SK-N-SH (cell line): ENCODE results near the gene TRPM8. TPM values are rescaled to one million over a fixed set of nuclear protein-coding genes. Genes with fewer than 3 reads are reported as not detected.

Experiments used
- CTCF ChIA-PET: fragments of 300-600, 350-600 bp; formaldehyde crosslinking; extraction: SDS; loops from one replicate; lab custom pipeline; 2021; lab: Yijun Ruan, JAX
- POLR2A ChIA-PET: fragments of 350-600 bp; sonication (Branson Sonifier 250); formaldehyde crosslinking; extraction: SDS; loops from one replicate; lab custom pipeline; 2020; ENCODE audit warnings: antibody characterized with exemption, inconsistent platforms; lab: Yijun Ruan, JAX
- DNase-seq: peaks from one replicate; pipeline ENCODE4 v3.0.0; 2012
- H2AFZ ChIP-seq: fragments of 200-600 bp; sonication (generic); 2 replicates; pipeline ENCODE4 v1.8.1; 2016; ENCODE audit warnings: antibody characterized with exemption, mild to moderate bottlenecking, low read depth
- H3F3A ChIP-seq: fragments of 200-600 bp; sonication (generic); replicated peaks from 2 replicates; pipeline ENCODE3; 2016; ENCODE audit warnings: antibody characterized with exemption, mild to moderate bottlenecking; ENCODE audit not compliant: insufficient read depth
- H3K27ac ChIP-seq, 2 experiments: fragments of 200-500 bp in 1 of 2; fragments of 200-600 bp in 1 of 2; sonication (Bioruptor generic) in 1 of 2; sonication (generic), shearing (Covaris generic) in 1 of 2; 2 replicates each; pipeline versions ENCODE4 v1.5.1 to v1.6.1; 2014 to 2016; ENCODE audit warnings: low read depth in 2 of 2, inconsistent platforms in 1 of 2, low read length in 1 of 2, mild to moderate bottlenecking in 1 of 2, mixed read lengths in 1 of 2
- H3K27me3 ChIP-seq: fragments of 200-600 bp; sonication (generic), shearing (Covaris generic); 2 replicates; pipeline ENCODE4 v1.6.1; 2016; ENCODE audit warnings: mixed run types; ENCODE audit not compliant: insufficient read depth
- H3K36me3 ChIP-seq, 2 experiments: fragments of 200-500 bp in 1 of 2; fragments of 200-600 bp in 1 of 2; sonication (Bioruptor generic) in 1 of 2; sonication (generic) in 1 of 2; replicated peaks in 1 of 2; 2 replicates each; pipeline versions ENCODE3 to v1.5.1; 2014 to 2016; ENCODE audit warnings: low read length in 1 of 2, mild to moderate bottlenecking in 1 of 2; ENCODE audit not compliant: insufficient read depth in 2 of 2, control insufficient read depth in 1 of 2
- H3K4me1 ChIP-seq, 2 experiments: fragments of 200-500 bp in 1 of 2; fragments of 200-600 bp in 1 of 2; sonication (Bioruptor generic) in 1 of 2; sonication (generic), shearing (Covaris generic) in 1 of 2; 2 replicates each; pipeline versions ENCODE4 v1.5.1 to v1.6.1; 2014 to 2016; ENCODE audit warnings: low read depth in 1 of 2, low read length in 1 of 2, mixed run types in 1 of 2; ENCODE audit not compliant: insufficient read depth in 2 of 2, control insufficient read depth in 1 of 2
- H3K4me2 ChIP-seq: fragments of 200-600 bp; sonication (generic), shearing (Covaris generic); 2 replicates; pipeline ENCODE4 v1.6.1; 2017; ENCODE audit warnings: mixed run types
- H3K4me3 ChIP-seq, 2 experiments: fragments of 200-500 bp in 1 of 2; fragments of 200-600 bp in 1 of 2; sonication (Bioruptor generic) in 1 of 2; sonication (generic), shearing (Covaris generic) in 1 of 2; 2 replicates each; pipeline versions ENCODE4 v1.5.1 to v1.8.1; 2014 to 2016; ENCODE audit warnings: low read depth in 2 of 2, inconsistent platforms in 1 of 2, low read length in 1 of 2, mild to moderate bottlenecking in 1 of 2, mixed read lengths in 1 of 2, moderate library complexity in 1 of 2
- H3K79me2 ChIP-seq: fragments of 200-600 bp; sonication (generic); 2 replicates; pipeline ENCODE4 v1.8.1; 2017; ENCODE audit warnings: mild to moderate bottlenecking; ENCODE audit not compliant: insufficient read depth
- H3K9ac ChIP-seq: fragments of 200-600 bp; sonication (generic); 2 replicates; pipeline ENCODE4 v1.6.1; 2017; ENCODE audit warnings: mixed run types
- H3K9me2 ChIP-seq: fragments of 200-600 bp; sonication (generic); 2 replicates; pipeline ENCODE4 v1.6.1; 2017; ENCODE audit warnings: mixed run types
- H3K9me3 ChIP-seq: fragments of 200-600 bp; sonication (generic); 2 replicates; pipeline ENCODE4 v1.6.1; 2017; ENCODE audit warnings: mixed run types, mild to moderate bottlenecking, moderate library complexity
- H4K20me1 ChIP-seq: fragments of 200-600 bp; sonication (generic); 2 replicates; pipeline ENCODE4 v1.6.1; 2017; ENCODE audit warnings: mild to moderate bottlenecking, mixed run types; ENCODE audit not compliant: insufficient read depth
- CHD2 ChIP-seq: fragments of 150-350 bp; IDR thresholded peaks from 2 replicates; pipeline ENCODE4 v1.6.1; 2018; ENCODE audit warnings: low read length; ENCODE audit not compliant: partially characterized antibody
- CTCF ChIP-seq: fragments of 200-600 bp; sonication (generic); IDR thresholded peaks from 2 replicates; pipeline ENCODE4 v1.6.1; 2017; ENCODE audit warnings: antibody characterized with exemption, mild to moderate bottlenecking, moderate library complexity
- ELF1 ChIP-seq: IDR thresholded peaks from 2 replicates; pipeline ENCODE4 v1.4.0; 2012
- EP300 ChIP-seq, 2 experiments: IDR thresholded peaks; 2 replicates each; pipeline versions ENCODE4 v1.4.0 to v1.6.1; 2012; ENCODE audit warnings: borderline replicate concordance in 1 of 2, low read depth in 1 of 2, low read length in 1 of 2
- EZH2phosphoT487 ChIP-seq: fragments of 200-600 bp; sonication (generic); IDR thresholded peaks from 2 replicates; pipeline ENCODE4 v1.6.1; 2017; ENCODE audit warnings: low read depth, mixed run types, mild to moderate bottlenecking, antibody characterized with exemption, moderate library complexity, borderline replicate concordance
- FOXJ3 ChIP-seq: sonication (generic); formaldehyde crosslinking; IDR thresholded peaks from 2 replicates; pipeline ENCODE4 v1.5.1; 2020; ENCODE audit warnings: mild to moderate bottlenecking, missing genetic modification reagents
- FOXM1 ChIP-seq: IDR thresholded peaks from 2 replicates; pipeline ENCODE4 v1.4.0; 2012; ENCODE audit warnings: low read depth, mild to moderate bottlenecking
- GATA2 ChIP-seq: sonication (generic); formaldehyde crosslinking; IDR thresholded peaks from 2 replicates; pipeline ENCODE4 v1.5.0; 2020; ENCODE audit warnings: mild to moderate bottlenecking, missing genetic modification reagents
- JUND ChIP-seq: IDR thresholded peaks from 2 replicates; pipeline ENCODE4 v1.4.0; 2012
- MXI1 ChIP-seq: IDR thresholded peaks from 2 replicates; pipeline ENCODE4 v1.6.1; 2012; ENCODE audit warnings: mild to moderate bottlenecking, low read depth, low read length, improper control_type of control experiment
- POLR2AphosphoS5 ChIP-seq: IDR thresholded peaks from 2 replicates; pipeline ENCODE4 v1.6.1; 2012; ENCODE audit warnings: low read depth, low read length
- RFX5 ChIP-seq: IDR thresholded peaks from 2 replicates; pipeline ENCODE4 v1.6.1; 2012; ENCODE audit warnings: mild to moderate bottlenecking, improper control_type of control experiment, low read length
- RXRA ChIP-seq: IDR thresholded peaks from 2 replicates; pipeline ENCODE4 v1.4.0; 2012; ENCODE audit warnings: low read depth, mild to moderate bottlenecking, borderline replicate concordance
- SMC3 ChIP-seq: IDR thresholded peaks from 2 replicates; pipeline ENCODE4 v1.6.1; 2012; ENCODE audit warnings: low read depth, low read length, improper control_type of control experiment
- TCF12 ChIP-seq: IDR thresholded peaks from 2 replicates; pipeline ENCODE4 v1.4.0; 2012
- TEAD4 ChIP-seq: IDR thresholded peaks from 2 replicates; pipeline ENCODE4 v1.4.0; 2012; ENCODE audit warnings: mild to moderate bottlenecking, borderline replicate concordance; ENCODE audit not compliant: insufficient read depth
- USF1 ChIP-seq: IDR thresholded peaks from 2 replicates; pipeline ENCODE4 v1.4.0; 2012; ENCODE audit warnings: low read depth, borderline replicate concordance
- WGBS: methylation state at CpG from one replicate; pipeline ENCODE4 v1.1.6; 2017; ENCODE audit warnings: low lambda C conversion rate; 5-methylcytosine and 5-hydroxymethylcytosine counted together
- polyA plus RNA-seq, 3 experiments: library from polyadenylated mRNA; depleted of rRNA; stranded (reverse); fragments of >200 nt; gene quantifications; 2 replicates each; pipeline ENCODE4 v1.2.3, GENCODE V29; 2012

TRPM8 gene
- polyA plus RNA-seq, 1 of the 3 experiments (the other 2 are of a cell fraction), result 0.85 TPM

DNA sequence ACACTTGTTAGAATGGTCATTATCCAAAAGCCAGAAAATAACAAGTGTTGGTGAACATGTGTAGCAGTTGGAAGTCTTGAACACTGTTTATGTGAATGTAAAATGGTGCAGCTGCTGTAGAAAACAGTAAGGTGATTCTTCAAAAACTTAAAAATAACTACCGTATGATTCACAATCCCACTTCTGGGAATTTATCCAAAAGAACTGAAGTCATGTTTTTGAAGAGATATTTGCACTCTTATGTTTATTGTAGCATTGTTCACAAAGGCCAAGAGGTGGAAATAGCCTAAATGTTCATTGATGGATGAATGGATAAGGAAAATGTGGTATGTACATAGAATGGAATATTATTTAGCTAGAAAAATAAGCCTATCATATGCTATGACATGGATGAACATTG is 127.0 kb downstream of the TRPM8 start (continued):
- no peak for TF ChIP-seq CTCF
- TF ChIP-seq SMC3, result no peak
- TF ChIP-seq JUND, result peak; percentile 60
- TF ChIP-seq RFX5, result no peak
- peak; percentile 23; the same call in 1 of the 2 replicates for TF ChIP-seq POLR2AphosphoS5
- no peak for TF ChIP-seq ELF1
- peak in 1 of 2 experiments; percentile 78; a peak in 2 of 4 replicates for TF ChIP-seq EP300 (IDR thresholded peaks at IDR 0.05; ENCODE audit: borderline replicate concordance in 1 of 2, low read depth in 1 of 2, low read length in 1 of 2)
- TF ChIP-seq USF1, result no peak

GRCh38 chr2:234046521-234046920 is 129.3 kb downstream of the TRPM8 start:
- WGBS, result 63% methylated on average over 3 of the region's 3 CpGs
- H3K27ac ChIP-seq, result no peak overlapping the region
- H3F3A ChIP-seq, result peaks cover 28% of the 10 kb centered on the region
- H4K20me1 ChIP-seq, result no peaks in the 10 kb centered on the region
- H3K4me2 ChIP-seq, result no peak overlapping the region
- H3K27me3 ChIP-seq, result no peaks in the 10 kb centered on the region
- no peak overlapping the region for H3K4me3 ChIP-seq
- no peaks in the 10 kb centered on the region for H3K36me3 ChIP-seq
- TF ChIP-seq FOXM1 (no peak), GATA2 (CRISPR knock-in tag) (no peak), EZH2phosphoT487 (no peak), SMC3 (no peak)
- H2AFZ ChIP-seq, result no peak overlapping the region
- ChIA-PET CTCF (interaction anchor here (0.7 kb wide), 1 partner anchor 21 kb away, joined by 3 read pairs; no protein-coding TSS in a partner anchor), POLR2A (no interaction called here)
- no peak overlapping the region for H3K9ac ChIP-seq
- peaks cover 0 to 5% of the 10 kb centered on the region in 2 experiments; a peak in 1 of 4 replicates for H3K4me1 ChIP-seq
- H3K9me2 ChIP-seq, result no peaks in the 10 kb centered on the region
- no peaks in the 10 kb centered on the region for H3K79me2 ChIP-seq
- DNase-seq, result no peak
- no peaks in the 10 kb centered on the region for H3K9me3 ChIP-seq

DNA sequence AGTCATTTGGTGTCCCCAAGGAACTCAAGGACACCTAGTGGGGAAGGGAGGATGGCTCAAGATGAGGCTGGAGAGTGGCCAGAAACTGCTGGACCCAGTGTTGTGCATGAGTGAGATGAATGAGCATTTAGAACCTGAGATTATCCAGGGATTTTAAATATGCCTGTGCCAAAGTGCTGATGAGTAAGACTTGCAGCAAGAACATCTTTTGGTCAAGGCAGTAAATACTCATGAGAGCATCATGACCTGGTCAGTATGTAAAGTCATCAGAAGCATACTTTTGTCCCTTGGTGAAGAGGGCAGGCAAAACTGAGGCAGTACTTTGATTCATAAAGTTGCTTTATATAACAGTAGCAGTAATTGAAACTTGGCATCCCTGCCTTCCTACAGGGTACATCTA is 130.2 kb downstream of the TRPM8 start:
- no peak for DNase-seq
- H3K4me3 ChIP-seq, result no peak overlapping the region
- TF ChIP-seq FOXJ3 (CRISPR knock-in tag) (no peak), RXRA (no peak), USF1 (no peak), ELF1 (no peak), RFX5 (no peak), TEAD4 (no peak), MXI1 (no peak), TCF12 (no peak), CHD2 (no peak)
- TF ChIP-seq, all 33 proteins: peak for 0
- ChIA-PET CTCF (no interaction called here), POLR2A (no interaction called here)
- no peaks in the 10 kb centered on the region for H3K27me3 ChIP-seq
- H3K9ac ChIP-seq, result no peak overlapping the region
- H3K4me2 ChIP-seq, result no peak overlapping the region
- no peaks in the 10 kb centered on the region for H3K9me2 ChIP-seq
- H3K36me3 ChIP-seq, result no peaks in the 10 kb centered on the region
- H3K27ac ChIP-seq, result no peak overlapping the region
- H3F3A ChIP-seq, result peaks cover 28% of the 10 kb centered on the region
- H2AFZ ChIP-seq, result no peak overlapping the region
- no peaks in the 10 kb centered on the region for H4K20me1 ChIP-seq
- peaks cover 0 to 5% of the 10 kb centered on the region in 2 experiments; a peak in 1 of 4 replicates for H3K4me1 ChIP-seq
- H3K79me2 ChIP-seq, result no peaks in the 10 kb centered on the region
- no peaks in the 10 kb centered on the region for H3K9me3 ChIP-seq
